Muscle of back (tissue), 11 donors: ENCODE measurements around the gene RBMS2. TPM values are rescaled to one million over a fixed set of nuclear protein-coding genes. Genes with fewer than 3 reads are reported as not detected.

ENCODE experiments used
- DNase-seq, 3 donors: peaks; one replicate each; pipeline versions ENCODE4 v3.0.0 to v3.0.0-alpha.2; 2013
- polyA plus RNA-seq, 10 donors: library from polyadenylated mRNA; unstranded; fragments of 120-200 nt; gene quantifications; one replicate each; pipeline ENCODE4 v1.2.1, GENCODE V29; 2013; ENCODE audit not compliant: insufficient read length in 10 of 10

The RBMS2 gene
- polyA plus RNA-seq, 10 donors, result 17.1 to 37.6 (median 28.7) TPM

GRCh38 chr12:56629459-56630179 lies 108.0 kb downstream of the RBMS2 start:
- DNase-seq, result peak in 1 of 3 donors; percentile 25

DNA sequence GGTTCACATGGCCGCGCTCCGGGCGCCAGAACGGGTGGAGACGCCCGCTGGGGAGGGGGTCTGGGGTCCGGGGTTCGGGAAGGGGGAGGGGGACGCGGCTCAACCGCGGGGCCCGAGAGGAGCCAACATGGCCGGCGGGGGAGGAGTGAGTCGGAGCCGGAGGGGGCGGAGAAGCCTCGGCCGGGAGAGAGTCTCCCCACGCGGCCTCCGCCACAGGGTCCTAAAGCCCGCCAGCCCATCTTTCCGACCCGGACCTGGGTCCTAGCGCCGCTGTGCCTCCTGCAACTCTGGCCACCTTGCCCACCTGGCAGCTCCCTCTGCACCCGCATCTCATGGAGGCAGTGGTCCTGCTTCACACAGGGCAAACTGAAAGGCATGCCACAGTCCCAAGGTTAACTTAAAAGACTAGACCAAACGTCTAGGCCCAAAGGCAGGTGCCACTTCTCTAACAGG lies 108.6 kb downstream of the RBMS2 start, which contains the start of gene BAZ2A:
Gene BAZ2A, minus strand, starts transcription at position 147 of the 453 bp plus-strand sequence. CDS start 12,796 bp downstream, outside the sequence.
- peak; percentile 85 to 95 (median 91) for DNase-seq

- peak in 2 of 3 donors; percentile 41 to 61 for DNase-seq
These were observed 110.4 kb downstream of the RBMS2 start for GRCh38 chr12:56631790-56632700.

DNA sequence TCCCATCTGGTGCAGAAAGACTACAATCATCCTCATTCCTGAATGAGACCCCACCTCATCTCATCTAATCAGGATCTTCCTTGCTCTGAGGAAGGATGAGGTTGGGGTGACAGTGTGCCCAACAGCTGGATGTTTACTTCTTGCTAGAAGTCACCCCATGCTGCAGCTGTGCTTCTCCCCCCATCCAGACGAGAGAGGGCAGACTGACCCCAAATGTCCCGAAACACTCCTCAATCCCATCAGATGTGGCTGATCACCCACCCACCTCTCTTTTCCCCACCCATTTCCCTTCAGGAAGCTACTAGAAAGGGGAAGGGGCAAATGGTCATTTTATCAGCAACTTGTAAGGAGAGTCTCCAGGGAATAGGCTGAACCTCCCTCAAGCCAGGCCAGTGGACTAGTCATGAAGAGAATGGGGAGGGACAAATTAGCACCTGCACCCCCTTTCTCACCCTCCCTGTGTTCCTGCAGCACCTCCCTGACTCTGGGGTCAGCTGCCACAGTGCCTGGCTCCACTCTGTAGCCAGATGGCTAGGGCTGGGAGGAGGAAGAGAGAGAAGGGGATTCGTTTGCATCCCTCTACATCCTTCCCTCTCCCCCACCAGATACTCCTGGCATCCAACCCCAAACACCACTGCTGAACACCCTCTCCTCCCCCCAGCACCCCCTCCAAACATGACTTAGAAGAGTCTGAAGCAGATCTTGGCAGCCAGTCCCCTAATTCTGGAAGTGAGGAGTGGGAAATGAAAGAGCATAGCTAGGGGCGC lies 111.3 kb downstream of the RBMS2 start:
- DNase-seq, result peak in 1 of 3 donors; percentile 31

- peak in 1 of 3 donors; percentile 9 for DNase-seq
These were observed 112.0 kb downstream of the RBMS2 start for GRCh38 chr12:56633468-56634241.

DNA sequence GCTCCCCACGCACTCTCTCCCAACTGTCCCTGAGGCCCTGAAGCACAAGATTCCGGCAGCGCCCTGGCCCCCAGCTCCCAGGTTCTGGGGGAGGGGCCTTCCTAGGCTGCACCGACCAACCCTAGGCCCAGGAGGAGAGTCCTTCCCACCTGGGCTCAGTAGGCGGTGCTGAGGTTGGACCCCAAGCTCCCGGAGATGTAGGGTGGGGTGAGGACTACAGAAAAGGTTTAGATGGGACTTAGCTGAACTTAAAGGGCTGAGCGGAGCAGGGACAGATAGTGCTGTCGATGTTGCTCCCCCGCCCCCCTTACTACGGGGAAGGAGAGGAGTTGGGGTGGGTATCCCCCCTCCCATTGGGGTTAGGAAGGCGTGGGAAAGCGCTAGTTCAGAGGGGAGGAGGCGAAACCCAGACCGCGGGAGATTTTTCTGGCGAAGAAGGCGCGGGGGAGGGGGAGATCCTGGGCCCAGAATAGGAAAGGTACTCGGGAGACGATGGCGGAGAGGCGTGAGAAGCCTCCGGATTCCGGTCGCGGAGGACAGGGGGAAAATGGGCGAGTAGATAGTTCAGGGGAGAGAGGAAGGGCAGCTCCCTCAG lies 112.7 kb downstream of the RBMS2 start:
- peak in 1 of 3 donors; percentile 59 for DNase-seq

DNA sequence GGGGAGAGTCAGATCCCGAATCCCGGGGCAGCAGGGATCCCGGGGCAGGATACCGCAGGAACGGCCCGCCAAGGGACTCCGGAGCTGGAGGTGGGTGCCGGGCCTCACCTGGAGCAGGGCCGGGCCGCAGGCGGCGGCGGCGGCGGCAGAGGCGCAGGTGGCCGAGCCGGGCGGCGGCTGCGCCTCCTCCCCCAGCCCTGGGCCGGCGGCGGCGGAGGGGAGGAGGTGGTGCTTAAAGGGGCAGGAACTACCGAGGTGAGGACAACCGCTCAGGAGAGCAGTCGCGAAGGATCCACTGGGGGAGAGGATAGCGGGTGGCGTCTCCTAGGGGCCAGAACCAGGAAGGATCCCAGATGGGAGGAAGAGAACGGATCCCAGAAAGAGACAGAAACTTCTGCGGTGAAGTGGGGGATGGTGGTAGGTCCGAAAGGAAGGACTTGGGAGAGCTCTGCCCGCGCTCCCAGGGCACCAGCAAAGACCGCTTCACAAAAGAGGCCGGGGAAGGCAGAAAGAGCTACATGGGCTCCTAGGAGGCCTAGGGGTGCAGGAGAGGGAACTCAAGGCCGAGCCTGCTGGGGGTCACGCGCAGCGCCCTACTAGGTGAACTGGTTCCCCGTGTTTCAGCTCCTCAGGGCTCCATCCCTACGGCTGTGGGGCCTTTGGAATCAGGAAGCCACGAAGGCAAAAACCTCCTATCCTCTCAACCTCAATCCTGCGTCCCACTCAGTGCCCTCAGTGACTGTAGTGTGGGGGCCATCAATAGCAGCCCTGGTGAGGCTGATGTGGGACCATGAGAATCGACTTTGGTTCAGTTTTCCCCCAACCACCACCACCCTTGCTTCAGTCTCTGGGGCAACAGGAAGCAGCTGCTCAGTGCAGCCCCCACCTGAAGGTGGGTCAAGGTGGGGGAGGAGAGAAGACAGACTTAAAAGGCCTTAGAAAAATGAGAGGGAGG lies 113.5 kb downstream of the RBMS2 start:
- peak; percentile 54 to 80 (median 74) for DNase-seq

GRCh38 chr12:56635806-56636674 lies 114.4 kb downstream of the RBMS2 start:
- peak; percentile 89 to 96 (median 91) for DNase-seq

- DNase-seq, result peak; percentile 100
These were observed 115.3 kb downstream of the RBMS2 start for GRCh38 chr12:56636675-56637540.

GRCh38 chr12:56637621-56638020 lies 116.0 kb downstream of the RBMS2 start:
- DNase-seq, result no peak

DNA sequence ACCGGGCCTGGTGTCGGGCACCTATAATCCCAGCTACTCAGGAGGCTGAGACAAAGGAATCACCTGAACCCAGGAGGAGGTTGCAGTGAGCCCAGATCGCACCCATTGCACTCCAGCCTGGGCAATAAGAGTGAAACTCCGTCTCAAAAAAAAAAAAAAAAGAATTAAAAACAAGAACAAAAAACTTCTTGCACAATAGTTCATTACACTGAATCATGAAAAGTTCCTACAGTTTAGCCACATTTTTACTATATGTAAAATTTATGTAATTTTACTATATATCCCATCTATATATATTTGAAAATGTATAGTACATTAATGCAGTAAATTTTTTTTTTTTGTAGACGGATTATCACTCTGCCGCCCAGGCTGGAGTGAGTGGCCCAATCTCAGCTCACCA lies 119.6 kb downstream of the RBMS2 start:
- no peak for DNase-seq

DNA sequence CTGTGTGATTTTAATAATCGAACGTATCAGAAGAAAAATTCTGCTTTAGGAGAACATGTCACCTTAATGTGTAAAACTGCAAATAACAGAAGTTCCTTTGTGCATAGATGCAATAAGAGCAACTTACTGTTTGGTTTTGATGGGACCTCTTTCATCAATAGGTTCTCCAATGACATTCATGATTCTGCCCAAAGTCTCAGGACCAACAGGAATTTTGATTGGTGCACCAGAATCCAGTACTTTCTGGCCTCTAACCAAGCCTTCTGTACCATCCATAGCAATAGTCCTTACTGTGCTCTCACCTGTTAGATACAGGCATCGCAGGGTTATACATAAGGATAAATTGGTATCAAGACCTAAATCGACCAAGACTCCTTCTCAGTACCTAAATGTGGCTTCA lies 123.0 kb downstream of the RBMS2 start:
- peak in 1 of 3 donors; percentile 17 for DNase-seq

DNA sequence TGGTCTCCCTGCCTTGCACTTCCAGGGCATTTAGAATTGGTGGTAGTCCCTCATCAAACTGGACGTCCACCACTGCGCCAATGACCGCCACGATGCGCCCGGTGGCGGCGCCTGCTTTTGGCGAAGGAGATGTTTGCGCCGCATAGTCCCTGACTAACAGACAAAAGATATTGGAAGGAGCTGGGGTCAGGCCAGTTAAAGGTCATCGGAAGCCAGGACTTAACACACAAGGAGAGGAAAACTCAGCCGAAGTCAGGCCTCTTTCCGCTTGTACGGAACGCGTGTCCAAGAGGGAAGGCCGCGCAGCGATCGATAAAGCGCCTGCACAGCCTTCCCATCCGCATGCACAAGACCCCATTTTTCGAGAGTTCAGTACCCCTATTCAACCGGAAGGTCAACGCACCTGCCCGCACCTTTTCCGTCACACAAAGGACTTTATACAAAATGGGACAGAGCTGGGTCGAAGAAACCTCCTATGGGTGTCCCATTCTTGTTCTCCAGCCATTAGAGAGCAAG lies 123.6 kb downstream of the RBMS2 start:
- peak in 2 of 3 donors; percentile 24 to 48 for DNase-seq
